Activated T-helper 1 cell treated with anti-CD3 and anti-CD28 coated beads, Interleukin-2, amount 50 U/mL, for 16 hours (primary cell): ENCODE results near the gene MACROD2.
"Not testable (repeated sequence)": the region's sequence is repeated elsewhere in the genome, so short reads cannot be mapped to it uniquely, and the experiment has no call there.

Experiments
- DNase-seq, 2 donors: peaks; one replicate each; pipeline ENCODE4 v3.0.0-alpha.2; 2020; ENCODE audit warnings: low read depth in 1 of 2, low spot score in 1 of 2

MACROD2 gene

GRCh38 chr20:14966808-14967207, 971.5 kb downstream of the MACROD2 start:
- no peak for DNase-seq

GRCh38 chr20:14972256-14972655, 976.9 kb downstream of the MACROD2 start:
- no peak for DNase-seq

GRCh38 chr20:14972690-14973089, 977.4 kb downstream of the MACROD2 start:
- DNase-seq = no peak

GRCh38 chr20:14979453-14979986, 984.2 kb downstream of the MACROD2 start:
- no peak for DNase-seq

GRCh38 chr20:14981486-14981885, 986.2 kb downstream of the MACROD2 start:
- not testable (repeated sequence) for DNase-seq

- not testable (repeated sequence) for DNase-seq
Measured at GRCh38 chr20:14982324-14982723, 987.0 kb downstream of the MACROD2 start.

- no peak for DNase-seq
Measured at GRCh38 chr20:14984305-14984704, 989.0 kb downstream of the MACROD2 start.

- DNase-seq = no peak
Measured at GRCh38 chr20:14984768-14985622, 989.7 kb downstream of the MACROD2 start.

GRCh38 chr20:14986026-14986655, 990.8 kb downstream of the MACROD2 start:
- no peak for DNase-seq

GRCh38 chr20:14986656-14987055, 991.3 kb downstream of the MACROD2 start:
- no peak for DNase-seq

GRCh38 chr20:14989535-14990290, 994.4 kb downstream of the MACROD2 start:
- no peak for DNase-seq

- DNase-seq = no peak
Measured at GRCh38 chr20:14991023-14991422, 995.7 kb downstream of the MACROD2 start.

GRCh38 chr20:14992153-14992552, 996.8 kb downstream of the MACROD2 start:
- DNase-seq = no peak

GRCh38 chr20:14992961-14993360, 997.6 kb downstream of the MACROD2 start:
- no peak for DNase-seq

- no peak for DNase-seq
Measured at GRCh38 chr20:14996883-14997672, 1001.8 kb downstream of the MACROD2 start.

- DNase-seq = no peak
Measured at GRCh38 chr20:14997791-14998190, 1002.5 kb downstream of the MACROD2 start.

GRCh38 chr20:15005300-15005986, 1010.1 kb downstream of the MACROD2 start:
- no peak for DNase-seq

- no peak for DNase-seq
Measured at GRCh38 chr20:15011631-15012030, 1016.3 kb downstream of the MACROD2 start.

GRCh38 chr20:15012566-15012965, 1017.2 kb downstream of the MACROD2 start:
- DNase-seq = no peak

GRCh38 chr20:15016875-15017274, 1021.6 kb downstream of the MACROD2 start:
- DNase-seq = not testable (repeated sequence)
